GM18502 (cell line): ENCODE measurements around the gene APBA2.
"Not testable (repeated sequence)": the region's sequence is repeated elsewhere in the genome, so short reads cannot be mapped to it uniquely, and the experiment has no call there.

Experiments used
- ATAC-seq: cut with Tn5 transposase; IDR thresholded peaks from one replicate; pipeline ENCODE4 v1.9.1; 2021; ENCODE audit warnings: mild to moderate bottlenecking; ENCODE audit not compliant: unreplicated experiment, poor library complexity

APBA2 gene

DNA sequence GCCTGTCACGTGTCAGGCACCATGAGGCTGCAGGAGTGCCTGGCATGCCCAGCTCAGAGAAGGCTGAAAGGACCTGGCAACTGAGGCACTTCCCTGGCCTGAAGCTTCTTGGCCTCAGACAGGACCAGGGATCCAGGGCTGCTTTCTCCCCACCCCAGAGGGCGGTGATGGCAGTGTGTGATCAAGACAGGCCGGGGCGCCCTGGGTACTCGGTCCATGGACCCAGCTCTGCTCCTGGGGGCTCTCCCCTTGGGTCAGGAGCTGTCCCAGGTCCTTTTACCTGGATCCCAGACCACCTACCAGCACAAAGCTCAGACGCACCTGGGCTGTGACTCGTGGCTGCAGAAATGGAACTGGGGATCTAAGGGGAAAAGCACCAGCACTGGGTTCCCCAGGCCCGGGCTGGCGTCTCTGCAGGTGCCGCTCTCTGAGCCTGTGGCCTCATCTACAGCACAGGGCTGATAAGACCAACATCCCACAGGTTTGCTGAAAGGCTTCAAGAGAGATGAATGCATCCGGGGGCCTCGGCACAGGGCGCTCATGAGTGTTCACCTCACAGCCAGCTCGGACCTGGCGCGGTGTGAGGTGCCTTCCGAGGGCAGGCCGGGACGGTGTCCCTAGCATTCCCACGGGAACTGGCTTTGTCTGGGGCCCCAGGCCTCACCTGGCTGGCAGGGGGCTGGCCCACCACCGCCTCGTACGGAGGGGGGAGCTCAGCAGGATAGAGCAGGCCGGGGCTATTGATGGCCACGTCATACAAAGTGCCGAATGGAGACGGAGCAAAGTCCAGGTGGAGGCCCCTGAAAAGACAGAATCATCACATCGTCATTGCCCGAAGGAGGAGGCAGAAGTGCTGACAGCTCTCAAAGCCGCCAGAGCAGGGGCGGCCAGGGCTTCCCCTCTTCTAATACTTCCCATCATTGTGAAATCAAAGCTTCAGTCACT, 250.2 kb downstream of the APBA2 start:
- ATAC-seq, result no peak

- no peak for ATAC-seq
These were observed 252.5 kb downstream of the APBA2 start for GRCh38 chr15:29138260-29138659.

- no peak for ATAC-seq
These were observed 253.3 kb downstream of the APBA2 start for GRCh38 chr15:29139072-29139471.

DNA sequence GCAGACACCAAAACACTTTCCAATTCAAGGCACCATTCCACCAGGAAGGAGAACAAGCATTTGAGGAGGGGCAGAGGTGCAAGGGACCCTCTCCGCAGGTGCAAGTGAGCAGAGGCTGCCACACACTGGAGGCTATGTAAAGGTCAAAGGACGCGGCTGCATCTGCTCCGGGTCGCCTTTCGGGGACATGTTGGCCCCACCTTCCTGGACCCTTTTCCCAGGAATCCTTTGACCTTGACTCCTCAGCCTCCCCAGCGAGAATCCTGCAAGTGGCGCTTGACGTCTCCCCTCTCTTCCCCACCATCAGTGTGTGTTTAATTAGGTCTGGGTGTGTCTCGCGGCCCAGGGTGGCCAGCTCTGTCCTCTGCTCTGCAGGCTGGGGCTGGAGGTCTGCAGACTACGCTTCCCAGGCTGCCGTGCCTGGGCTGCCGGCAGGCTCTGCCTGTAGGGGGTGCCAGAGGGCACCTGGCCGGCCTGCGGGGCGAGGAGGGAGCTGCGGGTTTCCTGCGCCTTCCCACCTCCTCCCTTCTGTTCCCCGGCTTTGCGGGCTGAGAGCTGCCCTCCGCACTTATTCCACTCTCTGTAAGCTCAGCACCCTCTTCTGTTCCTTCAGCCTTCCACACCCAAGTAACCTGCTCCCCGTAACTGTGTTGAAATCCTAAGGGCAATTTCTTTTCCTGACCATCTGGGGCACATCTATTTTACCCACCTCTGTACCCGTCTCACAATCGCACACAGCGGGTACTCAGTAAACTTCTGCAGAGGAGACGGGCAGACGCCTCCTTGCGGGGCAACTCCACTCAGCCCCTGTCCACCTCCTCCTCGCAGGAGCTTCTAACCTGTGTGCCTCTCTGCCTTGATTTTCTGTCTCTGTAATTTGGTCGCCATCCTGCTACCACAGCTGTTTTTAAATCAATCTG, 254.0 kb downstream of the APBA2 start:
- ATAC-seq, result no peak

DNA sequence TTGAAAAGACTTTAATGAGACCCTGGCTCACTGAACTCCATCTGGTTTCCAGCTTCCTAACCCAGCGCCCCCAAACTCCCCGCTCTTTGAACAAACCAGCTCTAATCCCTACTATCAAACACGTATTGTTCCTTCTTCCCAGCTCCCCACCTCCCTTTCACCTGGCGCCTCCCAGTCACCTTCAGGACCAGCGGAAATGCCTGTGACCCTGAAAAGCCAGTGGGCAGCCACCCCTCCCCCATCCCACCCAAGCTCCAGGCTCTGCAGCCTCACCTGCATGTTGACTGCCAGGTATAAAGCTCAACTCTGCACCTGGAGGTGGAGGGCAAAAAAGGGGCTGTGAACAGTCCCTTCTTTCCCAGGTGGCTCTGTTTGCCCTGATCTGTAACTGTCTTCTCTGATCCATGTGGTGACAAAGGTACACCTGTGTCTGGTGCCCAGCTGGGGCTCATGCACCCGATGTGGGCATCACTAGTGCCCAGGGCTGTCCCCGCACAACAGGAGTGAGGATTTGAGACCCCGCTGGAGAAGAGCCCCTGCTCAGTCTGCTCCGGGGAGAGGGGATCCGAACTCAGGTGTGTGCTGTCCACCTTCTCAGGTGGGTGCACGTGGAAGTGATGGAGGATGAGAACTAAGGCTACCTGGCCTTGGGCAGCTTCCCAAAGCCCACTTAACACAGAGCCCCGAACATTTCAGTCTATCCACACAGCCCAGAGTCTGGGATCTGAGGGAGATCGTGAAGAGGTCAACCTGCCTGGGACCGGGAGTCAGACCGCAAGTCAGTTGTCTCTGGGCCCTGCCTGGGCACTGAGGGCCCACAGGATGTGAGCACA, 254.9 kb downstream of the APBA2 start:
- ATAC-seq, result no peak

GRCh38 chr15:29141308-29142128, 255.7 kb downstream of the APBA2 start:
- no peak for ATAC-seq

- ATAC-seq, result no peak
These were observed 256.5 kb downstream of the APBA2 start for GRCh38 chr15:29142129-29142747.

DNA sequence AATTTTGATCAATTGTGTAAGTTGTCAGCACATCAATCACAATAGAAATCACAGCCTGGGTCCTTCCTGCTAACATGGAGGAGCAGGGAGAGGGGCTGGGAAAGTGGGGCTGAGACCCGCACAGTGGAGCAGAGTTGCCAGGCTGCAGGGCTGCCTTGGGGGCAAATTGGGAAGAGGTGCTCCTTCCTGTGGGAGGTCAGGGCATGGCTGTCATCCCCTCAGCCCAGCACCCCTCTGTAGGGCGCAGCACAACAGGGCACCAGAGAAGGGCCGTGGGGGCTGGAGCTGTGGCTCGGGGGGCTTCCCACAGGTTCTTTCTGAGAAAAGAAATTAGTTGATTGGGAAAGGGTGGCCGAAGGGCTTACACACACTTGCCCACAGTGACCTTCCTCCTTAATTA, 257.5 kb downstream of the APBA2 start:
- no peak for ATAC-seq

DNA sequence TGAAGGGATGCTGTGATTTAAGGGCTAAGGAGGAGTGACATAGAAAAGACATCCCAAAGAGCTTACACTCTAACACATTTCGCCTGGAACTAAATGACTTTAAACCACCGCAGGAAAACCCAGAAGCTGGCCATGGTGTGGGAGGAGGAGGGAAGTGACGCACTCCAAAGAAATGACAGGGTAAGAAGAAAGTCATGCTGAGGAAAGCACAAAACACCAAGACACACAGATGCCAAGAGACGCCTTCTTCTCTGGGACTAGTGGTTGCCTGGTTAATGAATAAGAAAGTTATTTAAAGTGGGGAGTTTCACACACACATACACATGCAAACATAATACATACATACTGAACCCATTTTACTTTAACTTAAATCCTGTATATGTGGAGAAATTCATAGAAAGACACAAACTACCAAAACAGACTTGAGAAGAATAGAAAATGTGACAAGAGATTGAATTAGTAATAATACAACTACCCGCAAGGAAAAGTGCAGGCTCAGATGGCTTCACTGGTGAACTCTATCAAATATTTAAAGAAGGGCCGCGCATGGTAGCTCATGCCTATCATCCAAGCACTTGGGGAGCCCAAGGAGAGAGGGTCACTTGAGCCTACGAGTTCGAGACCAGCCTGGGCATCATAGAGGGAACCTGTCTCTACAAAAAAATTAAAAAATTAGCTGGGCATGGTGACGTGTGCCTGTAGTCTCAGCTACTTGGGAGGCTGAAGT, 258.3 kb downstream of the APBA2 start:
- no peak for ATAC-seq

DNA sequence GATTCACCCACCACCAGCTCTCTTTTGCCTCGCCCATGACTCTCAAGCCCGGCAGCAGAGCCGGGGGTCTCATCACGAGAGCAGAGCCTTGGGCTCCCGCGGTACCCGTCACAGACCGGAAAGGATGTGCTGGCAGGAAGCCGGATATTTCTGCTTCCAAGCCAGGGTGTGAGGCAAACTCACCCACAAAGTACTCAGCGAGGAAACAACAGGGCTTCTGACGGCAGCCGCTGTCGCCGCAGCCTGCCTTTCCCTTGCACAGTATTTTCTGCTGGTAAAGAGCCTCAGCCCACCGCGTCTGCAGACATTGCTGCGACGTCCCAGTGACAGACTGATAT, 263.9 kb downstream of the APBA2 start:
- ATAC-seq, result no peak

DNA sequence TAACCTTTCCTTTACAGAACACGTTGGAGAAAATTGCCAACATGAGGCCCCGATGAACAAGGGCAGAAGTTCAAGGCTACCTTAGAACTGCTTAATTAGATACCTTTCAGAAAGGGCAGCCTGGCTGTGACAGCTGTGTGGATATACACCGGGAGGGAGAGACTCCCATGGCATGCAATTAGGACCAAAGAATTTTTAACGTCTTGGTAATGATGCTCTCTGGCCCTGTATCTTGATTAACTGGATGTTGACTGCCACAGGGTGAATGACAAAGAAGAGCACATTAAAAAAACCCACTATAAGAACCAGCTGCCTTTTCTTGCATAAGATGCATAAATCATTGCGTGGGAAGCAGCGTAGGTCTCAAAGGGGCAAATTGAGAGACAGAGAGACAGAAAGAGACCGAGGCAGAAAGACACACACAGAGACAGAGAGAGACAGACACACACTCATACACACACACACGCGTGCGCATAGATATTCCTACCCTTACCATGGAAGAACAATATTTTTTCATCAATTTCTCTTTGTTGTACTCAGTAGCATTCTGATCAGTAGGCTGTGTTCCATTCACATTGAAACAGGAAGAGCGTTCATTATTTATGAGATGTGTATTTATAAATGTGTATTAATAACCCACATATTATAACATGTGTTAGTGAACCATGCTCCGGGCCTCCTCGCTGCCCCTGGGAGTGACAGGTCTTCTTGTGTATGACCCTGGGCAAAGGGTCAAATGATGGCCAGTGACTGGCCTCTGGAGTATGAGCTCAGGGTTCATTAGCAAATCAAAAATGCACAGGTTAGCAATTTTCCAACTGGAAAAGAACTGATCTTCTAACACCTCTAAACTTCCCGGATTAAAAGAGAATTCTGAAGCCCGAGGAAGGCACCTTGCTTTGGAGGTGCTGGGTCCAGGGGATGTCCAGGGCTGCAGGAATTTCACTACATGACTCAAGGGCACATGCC, 265.0 kb downstream of the APBA2 start:
- ATAC-seq, result no peak

DNA sequence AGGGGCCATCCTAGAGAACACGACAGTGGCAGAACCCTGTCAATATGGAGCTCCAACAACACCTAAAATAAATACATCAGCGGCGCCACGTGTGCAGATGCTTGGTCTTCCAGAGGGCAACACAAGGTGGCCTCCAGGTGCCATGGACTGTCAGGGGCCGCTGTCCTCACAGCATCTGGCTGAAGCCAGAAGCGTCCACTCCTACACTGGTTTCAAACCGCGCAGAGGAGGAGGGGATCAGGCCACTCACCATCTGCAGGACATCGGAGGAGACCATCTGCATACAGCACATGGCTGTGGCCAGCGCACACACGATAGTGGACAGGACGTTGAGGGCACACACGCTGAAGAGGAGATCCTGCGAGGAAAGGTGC, 265.7 kb downstream of the APBA2 start:
- ATAC-seq, result no peak

DNA sequence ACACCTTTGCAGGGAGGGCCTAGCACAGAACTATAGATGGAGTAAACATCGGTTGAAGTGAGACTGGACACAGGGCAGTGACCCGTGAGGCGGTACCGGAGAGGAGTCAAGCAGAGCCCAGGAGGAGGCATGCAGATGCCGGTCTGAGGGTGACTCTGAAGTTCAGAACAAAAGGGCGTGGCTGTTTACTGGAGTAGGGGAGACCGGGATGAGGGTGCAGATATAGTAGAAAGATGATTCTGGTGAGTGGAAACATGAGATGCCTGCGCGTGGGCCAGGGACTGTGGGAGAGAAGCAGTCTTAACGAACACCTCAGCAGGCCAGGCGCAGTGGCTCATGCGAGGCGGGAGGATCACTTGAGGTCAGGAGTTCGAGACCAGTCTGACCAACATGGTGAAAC, 270.7 kb downstream of the APBA2 start:
- ATAC-seq, result no peak

DNA sequence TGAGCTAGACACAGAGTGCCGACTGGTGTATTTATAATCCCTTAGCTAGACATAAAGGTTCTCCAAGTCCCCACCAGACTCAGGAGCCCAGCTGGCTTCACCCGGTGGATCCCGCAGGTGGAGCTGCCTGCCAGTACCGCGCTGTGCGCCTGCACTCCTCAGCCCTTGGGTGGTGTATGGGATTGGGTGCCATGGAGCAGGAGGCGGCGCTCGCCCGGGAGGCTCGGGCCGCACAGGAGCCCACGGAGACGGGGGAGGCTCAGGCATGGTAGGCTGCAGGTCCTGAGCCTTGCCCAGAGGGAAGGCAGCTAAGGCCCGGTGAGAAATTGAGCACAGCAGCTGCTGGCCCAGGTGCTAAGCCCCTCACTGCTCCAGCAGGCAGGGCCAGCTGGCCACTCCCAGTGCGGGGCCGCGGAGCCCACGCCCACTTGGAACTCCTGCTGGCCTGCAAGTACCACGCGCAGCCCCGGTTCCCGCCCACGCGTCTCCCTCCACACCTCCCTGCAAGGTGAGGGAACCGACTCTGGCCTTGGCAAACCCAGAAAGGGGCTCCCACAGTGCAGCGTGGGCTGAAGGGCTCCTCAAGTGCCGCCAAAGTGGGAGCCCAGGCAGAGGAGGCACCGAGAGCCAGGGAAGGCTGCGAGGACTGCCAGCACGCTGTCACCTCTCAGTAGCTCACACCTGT, 274.1 kb downstream of the APBA2 start:
- ATAC-seq, result no peak

GRCh38 chr15:29162411-29162810, 276.6 kb downstream of the APBA2 start:
- ATAC-seq, result no peak

- not testable (repeated sequence) for ATAC-seq
These were observed 281.3 kb downstream of the APBA2 start for GRCh38 chr15:29167122-29167521.
